ENCODE results near the gene ADD1.

ADD1 gene

DNA sequence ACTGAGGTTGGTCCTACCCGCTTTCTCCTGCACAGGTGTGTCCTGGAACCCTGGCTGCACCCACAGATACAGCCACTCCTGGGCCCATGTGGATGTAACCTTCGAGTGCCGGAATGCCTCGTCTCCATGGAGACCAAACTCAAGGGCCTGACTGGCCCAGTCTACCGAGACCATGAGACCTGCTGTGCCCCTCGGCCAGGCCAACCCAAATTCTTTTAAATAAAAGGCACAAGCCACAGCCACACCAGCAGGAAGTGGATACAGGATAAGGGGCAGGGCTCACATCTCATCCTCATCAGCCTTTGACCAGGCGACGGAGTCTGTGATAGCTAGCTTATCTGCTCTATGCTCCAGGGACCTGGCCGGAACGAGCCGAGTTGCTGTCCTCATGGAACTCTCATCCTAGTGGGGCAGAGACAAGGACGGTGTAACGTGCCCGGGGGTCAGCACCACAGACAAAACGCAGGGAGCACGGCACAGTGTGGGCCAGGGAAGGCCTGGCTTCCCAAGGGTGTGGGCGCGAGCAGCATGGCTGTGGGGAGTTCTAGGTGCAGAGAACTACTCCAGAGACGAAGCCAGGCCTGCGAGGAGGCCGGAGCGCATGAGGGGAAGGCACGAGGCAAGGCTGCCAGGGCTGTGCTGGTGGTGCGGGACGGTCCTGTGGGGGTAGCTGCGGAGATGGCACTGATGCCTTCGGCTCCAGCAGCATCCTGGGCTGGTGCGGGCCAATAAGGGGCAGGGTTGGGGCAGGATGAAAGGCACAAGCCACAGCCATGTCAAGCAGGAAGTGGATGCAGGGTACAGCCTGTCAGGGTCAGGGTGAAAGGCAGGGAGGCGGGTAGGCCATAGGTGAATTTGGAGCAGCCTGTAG is 96.9 kb downstream of the ADD1 start:
- Histone ChIP-seq H3K4me3 (no peak overlapping the region), H3K27ac (no peak overlapping the region)
- DNase-seq (ENCODE audit: low spot score): peak; percentile 59
- TF ChIP-seq CTCF (IDR thresholded peaks at IDR 0.05): no peak

DNA sequence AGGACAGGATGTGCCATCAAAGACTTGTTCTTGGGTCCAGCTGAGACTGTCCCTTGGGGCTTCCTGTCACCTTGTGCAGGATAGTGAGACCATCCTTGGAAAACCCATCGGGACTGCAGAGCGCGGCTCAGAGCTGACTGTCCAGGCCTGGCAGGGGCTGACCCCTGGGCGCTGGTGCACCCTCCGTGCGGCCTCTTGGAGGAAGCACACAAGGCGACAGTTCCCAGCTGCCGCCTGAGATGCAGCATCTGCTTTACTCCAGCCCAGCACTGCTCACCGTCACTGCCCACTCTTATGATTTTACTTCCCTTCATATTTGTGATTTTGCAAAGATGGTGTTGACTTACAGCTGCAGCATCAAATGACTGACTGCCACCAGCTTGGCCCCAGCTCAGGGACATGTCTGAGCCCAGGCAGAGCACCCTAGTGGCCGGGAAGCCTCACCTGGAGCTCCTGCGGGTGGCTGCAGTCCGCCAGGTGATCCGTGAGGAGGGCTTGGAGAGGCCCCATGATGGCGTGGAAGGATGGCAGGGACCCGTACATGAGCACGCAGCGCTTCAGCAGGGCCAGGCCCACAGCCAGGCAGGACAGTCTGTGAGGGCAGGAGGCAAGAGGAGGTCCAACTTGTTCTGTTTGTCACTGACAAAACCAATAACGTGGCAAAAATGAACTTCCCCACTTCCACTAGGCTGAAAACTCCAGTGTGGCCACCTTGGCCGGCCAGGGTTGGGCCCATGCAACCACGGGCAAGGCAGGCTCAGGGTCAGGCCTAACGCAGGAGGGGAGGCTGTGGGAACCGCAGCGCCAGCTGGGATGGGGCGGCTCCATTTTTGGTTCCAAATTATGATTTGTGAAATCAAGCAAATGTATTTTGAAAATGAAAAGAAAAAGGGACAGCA is 97.7 kb downstream of the ADD1 start:
- DNase-seq (ENCODE audit: low spot score): peak; percentile 64

GRCh38 chr4:2942037-2942531 is 98.4 kb downstream of the ADD1 start:
- H3K4me3 ChIP-seq: no peak overlapping the region
- no peak for TF ChIP-seq CTCF (IDR thresholded peaks at IDR 0.05)
- DNase-seq (ENCODE audit: low spot score): peak; percentile 46
- H3K27ac ChIP-seq: no peak overlapping the region

More for the DNA sequence above, 97.7 kb downstream of the ADD1 start:
- Histone ChIP-seq H3K4me3 (no peak overlapping the region), H3K27ac (no peak overlapping the region)
- TF ChIP-seq CTCF (IDR thresholded peaks at IDR 0.05): no peak

GRCh38 chr4:2942532-2943363 is 99.1 kb downstream of the ADD1 start:
- no peak overlapping the region for H3K4me3 ChIP-seq
- H3K27ac ChIP-seq: no peak overlapping the region
- DNase-seq (ENCODE audit: low spot score): peak; percentile 70
- no peak for TF ChIP-seq CTCF (IDR thresholded peaks at IDR 0.05)

DNA sequence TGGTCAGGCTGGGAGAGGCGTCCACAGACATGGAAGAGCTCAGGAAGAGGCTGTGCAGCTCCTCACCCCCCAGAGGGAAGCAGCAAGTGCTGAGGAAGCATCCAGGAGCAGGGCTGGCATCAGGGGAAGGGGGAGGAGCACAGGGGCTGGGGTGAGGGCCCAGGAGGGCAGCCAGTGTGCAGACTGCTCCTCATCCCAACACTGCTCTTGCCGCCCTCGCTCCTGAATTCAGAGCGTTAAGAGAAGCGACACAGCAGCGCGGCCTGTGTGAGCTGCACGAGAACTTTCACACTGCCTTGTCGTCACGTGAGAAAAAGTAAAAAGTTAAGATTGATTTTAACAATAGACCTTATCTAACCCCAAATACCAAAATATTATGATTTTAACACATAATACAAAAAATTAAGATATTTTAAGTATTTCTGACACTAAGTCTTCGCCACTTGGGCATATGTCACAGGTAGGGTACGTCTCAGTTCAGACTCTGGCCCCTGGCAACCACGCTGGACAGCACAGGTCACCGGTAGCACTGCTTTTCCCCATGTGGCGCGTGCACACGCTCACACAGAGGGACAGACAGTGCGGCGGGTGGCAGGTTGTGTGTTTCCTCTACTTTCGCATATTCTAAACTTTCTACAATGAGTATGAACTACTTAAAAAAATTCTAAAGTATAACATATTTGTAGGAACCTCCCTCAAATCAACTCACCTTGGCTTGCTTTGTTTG is 99.9 kb downstream of the ADD1 start:
- Histone ChIP-seq H3K27ac (no peak overlapping the region), H3K4me3 (no peak overlapping the region)
- TF ChIP-seq CTCF (IDR thresholded peaks at IDR 0.05): no peak
- DNase-seq (ENCODE audit: low spot score): peak; percentile 49

DNA sequence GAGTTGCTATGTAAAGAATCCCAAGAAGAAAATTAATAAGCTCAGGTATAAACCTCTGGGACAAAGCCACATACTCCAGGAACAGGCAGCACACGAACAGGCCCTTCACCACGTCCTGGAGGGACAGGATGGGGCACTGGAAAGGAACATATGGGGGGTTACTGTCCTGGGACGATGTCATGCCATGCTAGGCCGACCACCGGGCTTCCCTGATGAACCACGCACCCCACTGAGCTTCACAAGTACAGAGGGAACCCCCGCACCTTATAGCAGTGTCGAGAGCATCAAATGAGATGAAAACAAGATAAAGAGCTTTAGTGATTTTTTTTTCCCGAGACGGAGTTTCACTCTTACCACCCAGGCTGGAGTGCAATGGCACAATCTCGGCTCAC is 100.4 kb downstream of the ADD1 start:
- Histone ChIP-seq H3K27ac (no peak overlapping the region), H3K4me3 (no peak overlapping the region)
- no peak for TF ChIP-seq CTCF (IDR thresholded peaks at IDR 0.05)
- DNase-seq (ENCODE audit: low spot score): peak; percentile 50
